ENCODE data around the gene DTNA.
A peak's percentile ranks its signal among the peaks of the same experiment; 100 is the strongest.

Gene DTNA

DNA sequence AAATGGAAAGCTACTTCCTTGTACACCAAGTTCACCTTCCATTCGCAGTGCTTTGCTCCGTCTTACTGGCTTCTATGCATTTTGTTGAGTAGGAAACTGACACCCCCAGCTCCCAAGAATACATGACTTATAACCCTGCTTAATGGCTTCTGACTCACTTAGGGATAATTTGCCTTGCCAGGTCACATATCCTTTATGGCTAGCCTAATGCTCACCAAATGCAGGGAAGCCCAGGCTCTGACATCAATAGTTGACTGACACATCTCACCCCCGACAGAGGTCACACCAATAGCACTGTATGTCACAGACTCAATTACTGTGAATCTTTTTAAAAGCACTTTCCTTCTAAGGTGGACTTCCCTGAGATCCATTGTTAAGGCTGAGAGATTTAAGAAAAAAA is 147.2 kb downstream of the DTNA start:
- Mint-ChIP-seq H3K9me3 (no peaks in the 10 kb centered on the region), H3K4me3 (no peak overlapping the region), H3K27ac (no peak overlapping the region), H3K36me3 (ENCODE audit: low read depth) (no peaks in the 10 kb centered on the region), H3K27me3 (peaks cover 43% of the 10 kb centered on the region), H3K4me1 (ENCODE audit: low read depth) (peaks cover 29% of the 10 kb centered on the region)
- DNase-seq, result no peak

DNA sequence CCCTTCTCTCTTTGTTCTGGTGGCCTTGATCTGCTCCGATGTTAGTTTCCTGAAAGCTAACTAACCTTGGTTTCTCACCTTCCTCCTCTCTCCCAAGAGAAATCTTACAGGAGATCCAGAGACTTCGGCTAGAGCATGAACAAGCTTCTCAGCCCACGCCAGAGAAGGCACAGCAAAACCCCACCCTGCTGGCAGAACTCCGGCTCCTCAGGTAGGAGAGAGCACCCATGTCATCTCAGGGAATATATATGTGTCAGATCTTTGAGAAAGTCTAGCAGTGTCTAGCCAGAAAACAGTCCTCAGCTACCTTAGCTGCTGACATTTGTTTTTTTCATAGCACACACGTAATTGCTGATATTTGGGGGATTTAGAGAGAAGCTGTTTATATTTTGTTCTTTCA is 148.1 kb downstream of the DTNA start:
- Mint-ChIP-seq H3K9me3 (no peaks in the 10 kb centered on the region), H3K4me3 (no peak overlapping the region), H3K4me1 (ENCODE audit: low read depth) (peaks cover 35% of the 10 kb centered on the region), H3K27ac (no peak overlapping the region), H3K27me3 (peaks cover 36% of the 10 kb centered on the region), H3K36me3 (ENCODE audit: low read depth) (no peaks in the 10 kb centered on the region)
- no peak for DNase-seq

DNA sequence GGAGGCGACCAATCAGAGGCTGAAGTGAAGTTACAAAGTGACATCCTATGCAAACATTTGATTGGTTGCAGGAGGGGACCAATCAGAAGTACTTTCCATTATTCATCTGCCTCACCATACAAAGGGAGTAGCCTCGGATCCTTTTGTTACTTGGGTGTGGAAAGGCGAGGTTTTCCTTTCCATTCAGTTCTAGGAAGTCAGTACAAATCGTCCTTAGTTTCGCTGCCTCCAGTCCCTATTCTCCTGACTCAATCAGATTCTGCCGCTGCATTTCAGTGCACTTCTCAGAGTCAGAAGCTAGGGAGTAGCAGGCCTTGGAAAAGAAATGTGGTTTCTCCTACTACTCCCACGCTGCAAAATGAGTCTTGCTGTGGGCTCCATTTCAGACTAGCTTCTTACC is 149.4 kb downstream of the DTNA start:
- Mint-ChIP-seq H3K4me3 (no peak overlapping the region), H3K27ac (peak overlapping the region; percentile 64), H3K27me3 (peaks cover 43% of the 10 kb centered on the region), H3K9me3 (no peaks in the 10 kb centered on the region), H3K36me3 (ENCODE audit: low read depth) (no peaks in the 10 kb centered on the region), H3K4me1 (ENCODE audit: low read depth) (peaks cover 42% of the 10 kb centered on the region)
- DNase-seq, result no peak

- Mint-ChIP-seq H3K36me3 (ENCODE audit: low read depth) (no peaks in the 10 kb centered on the region), H3K4me3 (no peak overlapping the region), H3K4me1 (ENCODE audit: low read depth) (peaks cover 64% of the 10 kb centered on the region), H3K9me3 (no peaks in the 10 kb centered on the region), H3K27me3 (peaks cover 18% of the 10 kb centered on the region), H3K27ac (no peak overlapping the region)
- DNase-seq, result no peak
Measured at GRCh38 chr18:34862561-34862960, 152.5 kb downstream of the DTNA start.

GRCh38 chr18:34863702-34864101 is 153.6 kb downstream of the DTNA start:
- Mint-ChIP-seq H3K36me3 (ENCODE audit: low read depth) (no peaks in the 10 kb centered on the region), H3K4me3 (no peak overlapping the region), H3K4me1 (ENCODE audit: low read depth) (peaks cover 65% of the 10 kb centered on the region), H3K27me3 (peaks cover 13% of the 10 kb centered on the region), H3K9me3 (no peaks in the 10 kb centered on the region), H3K27ac (no peak overlapping the region)
- no peak for DNase-seq

- Mint-ChIP-seq H3K36me3 (ENCODE audit: low read depth) (no peaks in the 10 kb centered on the region), H3K9me3 (no peaks in the 10 kb centered on the region), H3K27ac (peak overlapping the region; percentile 93), H3K4me3 (no peak overlapping the region), H3K4me1 (ENCODE audit: low read depth) (peaks cover 57% of the 10 kb centered on the region), H3K27me3 (peaks cover 16% of the 10 kb centered on the region)
- no peak for DNase-seq
Measured at GRCh38 chr18:34864836-34865497, 154.9 kb downstream of the DTNA start.

GRCh38 chr18:34866310-34866709 is 156.2 kb downstream of the DTNA start:
- DNase-seq, result no peak
- Mint-ChIP-seq H3K36me3 (ENCODE audit: low read depth) (no peaks in the 10 kb centered on the region), H3K27ac (peak overlapping the region; percentile 93), H3K4me1 (ENCODE audit: low read depth) (peaks cover 50% of the 10 kb centered on the region), H3K4me3 (peak overlapping the region; percentile 46), H3K27me3 (peaks cover 18% of the 10 kb centered on the region), H3K9me3 (no peaks in the 10 kb centered on the region)

- no peaks in the 10 kb centered on the region for H3K36me3 Mint-ChIP-seq (ENCODE audit: low read depth)
- no peak for DNase-seq
- H3K4me3 Mint-ChIP-seq, result peak overlapping the region; percentile 46
- H3K27me3 Mint-ChIP-seq, result peaks cover 18% of the 10 kb centered on the region
- peaks cover 51% of the 10 kb centered on the region for H3K4me1 Mint-ChIP-seq (ENCODE audit: low read depth)
- H3K9me3 Mint-ChIP-seq, result no peaks in the 10 kb centered on the region
- H3K27ac Mint-ChIP-seq, result peak overlapping the region; percentile 93
Measured at GRCh38 chr18:34866739-34867138, 156.6 kb downstream of the DTNA start.

DNA sequence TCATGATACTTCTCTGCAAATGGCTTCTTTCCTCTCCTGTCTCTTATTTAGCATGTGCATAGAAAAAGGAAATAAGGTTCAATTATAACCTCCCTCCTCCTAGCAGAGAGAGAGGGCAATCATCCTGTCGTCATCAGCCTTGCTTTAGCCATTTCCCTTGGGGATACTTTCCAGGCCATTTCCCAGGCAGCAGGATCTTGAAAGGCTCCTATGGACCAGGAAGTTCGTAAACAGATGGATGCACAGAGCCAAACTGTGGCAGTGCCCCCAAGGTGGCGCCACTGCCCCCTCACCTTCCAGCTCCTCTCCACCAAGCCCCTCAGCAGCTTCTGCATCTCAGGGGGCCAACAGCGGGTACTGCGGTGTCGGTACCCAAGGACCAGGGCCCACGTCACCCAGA is 157.4 kb downstream of the DTNA start:
- Mint-ChIP-seq H3K36me3 (ENCODE audit: low read depth) (no peaks in the 10 kb centered on the region), H3K4me3 (no peak overlapping the region), H3K27me3 (peaks cover 18% of the 10 kb centered on the region), H3K9me3 (no peaks in the 10 kb centered on the region), H3K27ac (peak overlapping the region; percentile 66), H3K4me1 (ENCODE audit: low read depth) (peaks cover 47% of the 10 kb centered on the region)
- DNase-seq, result no peak

DNA sequence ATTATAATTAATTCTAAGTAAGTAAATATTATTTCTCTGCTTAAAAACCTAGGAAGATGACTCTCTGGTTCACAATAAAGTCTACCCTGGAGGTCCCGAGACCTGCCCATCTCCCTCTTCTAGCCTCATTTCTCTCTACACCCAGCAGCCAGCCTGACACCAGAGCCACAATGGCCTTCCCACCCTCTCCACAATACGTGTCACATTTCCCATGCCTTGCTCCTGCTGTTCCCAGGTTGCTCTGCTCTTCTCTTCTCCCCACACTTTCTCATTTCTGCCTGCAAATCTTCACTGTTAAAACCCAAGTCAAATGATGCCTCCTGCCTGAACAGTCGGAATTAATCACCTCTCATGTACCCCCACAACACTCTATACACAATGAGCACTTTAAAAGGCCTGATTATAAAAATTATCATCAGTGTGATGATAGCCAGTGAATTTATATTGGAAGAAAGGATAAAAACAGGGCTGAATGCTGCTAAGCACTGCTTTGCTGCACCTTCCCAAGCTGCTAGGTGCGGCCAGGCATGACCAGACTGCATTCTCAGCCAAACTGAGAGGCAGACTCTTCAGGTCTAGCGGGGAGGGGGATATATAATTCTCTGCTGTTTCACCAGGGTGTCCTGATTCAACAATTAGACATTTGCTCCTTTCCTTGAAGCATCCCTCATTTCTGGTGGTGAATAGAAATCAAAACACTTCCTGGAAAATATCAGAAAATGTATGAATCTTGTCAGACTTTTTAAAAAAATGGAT is 160.6 kb downstream of the DTNA start:
- DNase-seq, result no peak
- no peak overlapping the region for H3K27ac Mint-ChIP-seq
- H3K4me3 Mint-ChIP-seq, result no peak overlapping the region
- H3K9me3 Mint-ChIP-seq, result no peaks in the 10 kb centered on the region
- peaks cover 14% of the 10 kb centered on the region for H3K27me3 Mint-ChIP-seq
- H3K36me3 Mint-ChIP-seq (ENCODE audit: low read depth), result no peaks in the 10 kb centered on the region
- peaks cover 27% of the 10 kb centered on the region for H3K4me1 Mint-ChIP-seq (ENCODE audit: low read depth)

- Mint-ChIP-seq H3K4me1 (ENCODE audit: low read depth) (peaks cover 20% of the 10 kb centered on the region), H3K36me3 (ENCODE audit: low read depth) (no peaks in the 10 kb centered on the region), H3K27ac (no peak overlapping the region), H3K27me3 (peaks cover 14% of the 10 kb centered on the region), H3K9me3 (no peaks in the 10 kb centered on the region), H3K4me3 (no peak overlapping the region)
- DNase-seq, result no peak
Measured at GRCh38 chr18:34871435-34871834, 161.3 kb downstream of the DTNA start.

GRCh38 chr18:34872066-34872465 is 162.0 kb downstream of the DTNA start:
- no peak for DNase-seq
- no peak overlapping the region for H3K4me3 Mint-ChIP-seq
- no peaks in the 10 kb centered on the region for H3K9me3 Mint-ChIP-seq
- H3K36me3 Mint-ChIP-seq (ENCODE audit: low read depth), result no peaks in the 10 kb centered on the region
- H3K4me1 Mint-ChIP-seq (ENCODE audit: low read depth), result peaks cover 15% of the 10 kb centered on the region
- H3K27ac Mint-ChIP-seq, result no peak overlapping the region
- peaks cover 14% of the 10 kb centered on the region for H3K27me3 Mint-ChIP-seq

- H3K4me3 Mint-ChIP-seq, result no peak overlapping the region
- DNase-seq, result no peak
- H3K9me3 Mint-ChIP-seq, result no peaks in the 10 kb centered on the region
- H3K27ac Mint-ChIP-seq, result no peak overlapping the region
- H3K36me3 Mint-ChIP-seq (ENCODE audit: low read depth), result no peaks in the 10 kb centered on the region
- H3K4me1 Mint-ChIP-seq (ENCODE audit: low read depth), result peaks cover 7% of the 10 kb centered on the region
- peaks cover 10% of the 10 kb centered on the region for H3K27me3 Mint-ChIP-seq
Measured at GRCh38 chr18:34873986-34874580, 164.0 kb downstream of the DTNA start.

DNA sequence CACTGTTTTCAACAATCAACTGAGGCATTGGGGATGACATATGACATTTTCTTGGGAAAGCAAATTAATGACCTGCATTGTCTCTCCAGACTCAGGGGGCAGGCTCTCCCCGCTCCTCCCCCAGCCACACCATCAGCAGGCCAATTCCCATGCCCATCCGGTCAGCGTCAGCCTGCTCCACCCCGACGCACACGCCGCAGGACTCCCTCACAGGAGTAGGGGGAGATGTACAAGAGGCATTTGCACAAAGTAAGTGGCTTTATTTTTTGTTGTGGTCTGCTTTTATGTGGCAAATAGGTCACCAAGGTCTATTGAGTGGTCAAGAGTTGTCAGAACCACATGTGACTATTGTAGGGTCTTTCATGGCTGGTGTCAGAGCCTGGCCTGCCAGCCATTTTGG is 165.1 kb downstream of the DTNA start:
- no peaks in the 10 kb centered on the region for H3K9me3 Mint-ChIP-seq
- peaks cover 6% of the 10 kb centered on the region for H3K27me3 Mint-ChIP-seq
- DNase-seq, result no peak
- H3K4me1 Mint-ChIP-seq (ENCODE audit: low read depth), result peaks cover 7% of the 10 kb centered on the region
- H3K27ac Mint-ChIP-seq, result no peak overlapping the region
- H3K36me3 Mint-ChIP-seq (ENCODE audit: low read depth), result no peaks in the 10 kb centered on the region
- no peak overlapping the region for H3K4me3 Mint-ChIP-seq

GRCh38 chr18:34880403-34880802 is 170.3 kb downstream of the DTNA start:
- Mint-ChIP-seq H3K4me1 (ENCODE audit: low read depth) (no peaks in the 10 kb centered on the region), H3K27me3 (peaks cover 8% of the 10 kb centered on the region), H3K27ac (no peak overlapping the region), H3K9me3 (no peaks in the 10 kb centered on the region), H3K36me3 (ENCODE audit: low read depth) (no peaks in the 10 kb centered on the region), H3K4me3 (no peak overlapping the region)
- DNase-seq, result no peak

Measured in activated T-cell treated with anti-CD3 and anti-CD28 coated beads, Interleukin-2, amount 50 U/mL, for 24 hours (primary cell).